Measurements from ENCODE around the gene GALNT14. TPM values are rescaled to one million over a fixed set of nuclear protein-coding genes. Genes with fewer than 3 reads are reported as not detected.

The GALNT14 gene
- total and polyA plus RNA-seq, 9 donors, result 1.4 to 6.9 (median 2.9) TPM

GRCh38 chr2:31113765-31114164, 24.5 kb downstream of the GALNT14 start:
- H3K27ac ChIP-seq (ENCODE audit: low read length), result no peak overlapping the region

GRCh38 chr2:31112544-31112943, 25.7 kb downstream of the GALNT14 start:
- WGBS (ENCODE audit: insufficient coverage), result 78% methylated on average over 1 of the region's 3 CpGs
- Histone ChIP-seq H3K27ac (ENCODE audit: low read length) (no peak overlapping the region), H3K27me3 (ENCODE audit: control insufficient read depth, insufficient read depth, low read length) (no peaks in the 10 kb centered on the region), H3K4me3 (ENCODE audit: low read length) (no peak overlapping the region), H3K9me3 (replicated peaks; ENCODE audit: control insufficient read depth, low read depth, low read length) (no peaks in the 10 kb centered on the region), H3K36me3 (ENCODE audit: control insufficient read depth, insufficient read depth, low read length) (no peaks in the 10 kb centered on the region), H3K4me1 (ENCODE audit: control insufficient read depth, insufficient read depth, low read length) (peaks cover 17% of the 10 kb centered on the region)
- DNase-seq, result no peak

More at GRCh38 chr2:31113765-31114164, 24.5 kb downstream of the GALNT14 start:
- H3K4me1 ChIP-seq (ENCODE audit: control insufficient read depth, insufficient read depth, low read length), result peaks cover 10% of the 10 kb centered on the region
- no peaks in the 10 kb centered on the region for H3K27me3 ChIP-seq (ENCODE audit: control insufficient read depth, insufficient read depth, low read length)
- no peaks in the 10 kb centered on the region for H3K36me3 ChIP-seq (ENCODE audit: control insufficient read depth, insufficient read depth, low read length)
- no peaks in the 10 kb centered on the region for H3K9me3 ChIP-seq (replicated peaks; ENCODE audit: control insufficient read depth, low read depth, low read length)
- H3K4me3 ChIP-seq (ENCODE audit: low read length), result no peak overlapping the region
- DNase-seq, result no peak

GRCh38 chr2:31110998-31111397, 27.2 kb downstream of the GALNT14 start:
- H3K36me3 ChIP-seq (ENCODE audit: control insufficient read depth, insufficient read depth, low read length), result no peaks in the 10 kb centered on the region
- peaks cover 17% of the 10 kb centered on the region for H3K4me1 ChIP-seq (ENCODE audit: control insufficient read depth, insufficient read depth, low read length)
- DNase-seq, result no peak
- WGBS (ENCODE audit: insufficient coverage), result 95% methylated on average over 2 of the region's 3 CpGs
- H3K4me3 ChIP-seq (ENCODE audit: low read length), result no peak overlapping the region
- H3K27ac ChIP-seq (ENCODE audit: low read length), result no peak overlapping the region
- no peaks in the 10 kb centered on the region for H3K9me3 ChIP-seq (replicated peaks; ENCODE audit: control insufficient read depth, low read depth, low read length)
- no peaks in the 10 kb centered on the region for H3K27me3 ChIP-seq (ENCODE audit: control insufficient read depth, insufficient read depth, low read length)

- Histone ChIP-seq H3K36me3 (ENCODE audit: control insufficient read depth, insufficient read depth, low read length) (no peaks in the 10 kb centered on the region), H3K27ac (ENCODE audit: low read length) (no peak overlapping the region), H3K4me3 (ENCODE audit: low read length) (no peak overlapping the region), H3K4me1 (ENCODE audit: control insufficient read depth, insufficient read depth, low read length) (peaks cover 17% of the 10 kb centered on the region), H3K9me3 (replicated peaks; ENCODE audit: control insufficient read depth, low read depth, low read length) (no peaks in the 10 kb centered on the region), H3K27me3 (ENCODE audit: control insufficient read depth, insufficient read depth, low read length) (no peaks in the 10 kb centered on the region)
- WGBS (ENCODE audit: insufficient coverage), result 100% methylated on average over 1 of the region's 3 CpGs
- no peak for DNase-seq
Measured at GRCh38 chr2:31110431-31110830, 27.8 kb downstream of the GALNT14 start.

- WGBS (ENCODE audit: insufficient coverage), result 95% methylated on average over 2 of the region's 8 CpGs
- Histone ChIP-seq H3K36me3 (ENCODE audit: control insufficient read depth, insufficient read depth, low read length) (no peaks in the 10 kb centered on the region), H3K27me3 (ENCODE audit: control insufficient read depth, insufficient read depth, low read length) (no peaks in the 10 kb centered on the region), H3K4me3 (ENCODE audit: low read length) (no peak overlapping the region), H3K27ac (ENCODE audit: low read length) (no peak overlapping the region), H3K9me3 (replicated peaks; ENCODE audit: control insufficient read depth, low read depth, low read length) (no peaks in the 10 kb centered on the region), H3K4me1 (ENCODE audit: control insufficient read depth, insufficient read depth, low read length) (peaks cover 17% of the 10 kb centered on the region)
- DNase-seq, result no peak
Measured at GRCh38 chr2:31109633-31110192, 28.5 kb downstream of the GALNT14 start.

GRCh38 chr2:31108561-31109286, 29.5 kb downstream of the GALNT14 start:
- Histone ChIP-seq H3K4me1 (ENCODE audit: control insufficient read depth, insufficient read depth, low read length) (peaks cover 17% of the 10 kb centered on the region), H3K27ac (ENCODE audit: low read length) (peak overlapping the region; percentile 65), H3K36me3 (ENCODE audit: control insufficient read depth, insufficient read depth, low read length) (no peaks in the 10 kb centered on the region), H3K27me3 (ENCODE audit: control insufficient read depth, insufficient read depth, low read length) (no peaks in the 10 kb centered on the region), H3K9me3 (replicated peaks; ENCODE audit: control insufficient read depth, low read depth, low read length) (no peaks in the 10 kb centered on the region), H3K4me3 (ENCODE audit: low read length) (no peak overlapping the region)
- peak; percentile 50 for DNase-seq
- WGBS (ENCODE audit: insufficient coverage), result 60% methylated on average over 2 of the region's 3 CpGs

- peak; percentile 59 for DNase-seq
- H3K4me1 ChIP-seq (ENCODE audit: control insufficient read depth, insufficient read depth, low read length), result peaks cover 17% of the 10 kb centered on the region
- H3K27me3 ChIP-seq (ENCODE audit: control insufficient read depth, insufficient read depth, low read length), result no peaks in the 10 kb centered on the region
- no peaks in the 10 kb centered on the region for H3K9me3 ChIP-seq (replicated peaks; ENCODE audit: control insufficient read depth, low read depth, low read length)
- H3K36me3 ChIP-seq (ENCODE audit: control insufficient read depth, insufficient read depth, low read length), result no peaks in the 10 kb centered on the region
- H3K27ac ChIP-seq (ENCODE audit: low read length), result no peak overlapping the region
- no peak overlapping the region for H3K4me3 ChIP-seq (ENCODE audit: low read length)
- WGBS (ENCODE audit: insufficient coverage), result 32% methylated on average over 3 of the region's 5 CpGs
Measured at GRCh38 chr2:31107591-31108300, 30.5 kb downstream of the GALNT14 start.

GRCh38 chr2:31101701-31102100, 36.5 kb downstream of the GALNT14 start:
- Histone ChIP-seq H3K27me3 (ENCODE audit: control insufficient read depth, insufficient read depth, low read length) (no peaks in the 10 kb centered on the region), H3K36me3 (ENCODE audit: control insufficient read depth, insufficient read depth, low read length) (no peaks in the 10 kb centered on the region), H3K27ac (ENCODE audit: low read length) (no peak overlapping the region), H3K9me3 (replicated peaks; ENCODE audit: control insufficient read depth, low read depth, low read length) (no peaks in the 10 kb centered on the region), H3K4me1 (ENCODE audit: control insufficient read depth, insufficient read depth, low read length) (no peaks in the 10 kb centered on the region), H3K4me3 (ENCODE audit: low read length) (no peak overlapping the region)
- WGBS (ENCODE audit: insufficient coverage), result no CpG with 5 or more reads among the region's 2 CpGs
- no peak for DNase-seq

- Histone ChIP-seq H3K36me3 (ENCODE audit: control insufficient read depth, insufficient read depth, low read length) (no peaks in the 10 kb centered on the region), H3K27ac (ENCODE audit: low read length) (no peak overlapping the region), H3K4me1 (ENCODE audit: control insufficient read depth, insufficient read depth, low read length) (no peaks in the 10 kb centered on the region), H3K4me3 (ENCODE audit: low read length) (no peak overlapping the region), H3K9me3 (replicated peaks; ENCODE audit: control insufficient read depth, low read depth, low read length) (no peaks in the 10 kb centered on the region), H3K27me3 (ENCODE audit: control insufficient read depth, insufficient read depth, low read length) (no peaks in the 10 kb centered on the region)
- DNase-seq, result no peak
- no CpG with 5 or more reads among the region's 2 CpGs for WGBS (ENCODE audit: insufficient coverage)
Measured at GRCh38 chr2:31097962-31098613, 40.2 kb downstream of the GALNT14 start.

- no peak for DNase-seq
- H3K9me3 ChIP-seq (replicated peaks; ENCODE audit: control insufficient read depth, low read depth, low read length), result no peaks in the 10 kb centered on the region
- no peak overlapping the region for H3K27ac ChIP-seq (ENCODE audit: low read length)
- 90% methylated on average over 5 of the region's 7 CpGs for WGBS (ENCODE audit: insufficient coverage)
- H3K36me3 ChIP-seq (ENCODE audit: control insufficient read depth, insufficient read depth, low read length), result no peaks in the 10 kb centered on the region
- no peaks in the 10 kb centered on the region for H3K4me1 ChIP-seq (ENCODE audit: control insufficient read depth, insufficient read depth, low read length)
- H3K27me3 ChIP-seq (ENCODE audit: control insufficient read depth, insufficient read depth, low read length), result no peaks in the 10 kb centered on the region
- H3K4me3 ChIP-seq (ENCODE audit: low read length), result no peak overlapping the region
Measured at GRCh38 chr2:31090188-31090587, 48.1 kb downstream of the GALNT14 start.

Data from muscle of leg (tissue), 11 donors.